SJCRH30 (cell line): ENCODE data around the gene WDR33. TPM values are rescaled to one million over a fixed set of nuclear protein-coding genes. Genes with fewer than 3 reads are reported as not detected.
A peak's percentile ranks its signal among the peaks of the same experiment; 100 is the strongest.

Source experiments
- DNase-seq, 2 experiments: peaks; one replicate each; pipeline ENCODE4 v3.0.0-alpha.2; 2015 to 2020
- H3K27ac ChIP-seq: fragments of 250-450 bp; sonication (Bioruptor Pico); 2 replicates; pipeline ENCODE4 v1.5.1; 2020; ENCODE audit warnings: mild to moderate bottlenecking, moderate library complexity
- H3K27me3 ChIP-seq: fragments of 250-450 bp; sonication (Bioruptor Pico); 2 replicates; pipeline ENCODE4 v1.5.1; 2020; ENCODE audit warnings: mild to moderate bottlenecking, moderate library complexity
- H3K36me3 ChIP-seq: fragments of 250-450 bp; sonication (Bioruptor Pico); 2 replicates; pipeline ENCODE4 v1.5.1; 2020; ENCODE audit warnings: mild to moderate bottlenecking, moderate library complexity
- H3K4me1 ChIP-seq: fragments of 250-450 bp; sonication (Bioruptor Pico); 2 replicates; pipeline ENCODE4 v1.5.1; 2020; ENCODE audit warnings: mild to moderate bottlenecking, moderate library complexity
- H3K4me3 ChIP-seq: fragments of 250-450 bp; sonication (Bioruptor Pico); 2 replicates; pipeline ENCODE4 v1.5.1; 2020; ENCODE audit warnings: mild to moderate bottlenecking, moderate library complexity
- H3K9me3 ChIP-seq: fragments of 250-450 bp; sonication (Bioruptor Pico); replicated peaks from 2 replicates; pipeline ENCODE4 v1.5.1; 2020; ENCODE audit warnings: mild to moderate bottlenecking, moderate library complexity
- total RNA-seq: library from RNA; depleted of rRNA; stranded (reverse); fragments of >200 nt; shearing (Covaris generic); gene quantifications from 2 replicates; pipeline ENCODE4 v1.2.3, GENCODE V29; 2014

The WDR33 gene
- total RNA-seq, 1 experiment from 2014 or later, result 56.1 TPM

- DNase-seq, result no peak
These were observed 106.2 kb downstream of the WDR33 start for GRCh38 chr2:127704641-127705390.

GRCh38 chr2:127703282-127703681 lies 107.7 kb downstream of the WDR33 start:
- peaks cover 14% of the 10 kb centered on the region for H3K36me3 ChIP-seq
- H3K27ac ChIP-seq, result no peak overlapping the region
- H3K27me3 ChIP-seq, result no peaks in the 10 kb centered on the region
- no peaks in the 10 kb centered on the region for H3K9me3 ChIP-seq
- no peaks in the 10 kb centered on the region for H3K4me1 ChIP-seq
- DNase-seq, result no peak
- H3K4me3 ChIP-seq, result no peak overlapping the region

More at GRCh38 chr2:127704641-127705390, 106.2 kb downstream of the WDR33 start:
- Histone ChIP-seq H3K4me1 (no peaks in the 10 kb centered on the region), H3K27me3 (no peaks in the 10 kb centered on the region), H3K4me3 (no peak overlapping the region), H3K36me3 (peaks cover 18% of the 10 kb centered on the region), H3K9me3 (no peaks in the 10 kb centered on the region), H3K27ac (no peak overlapping the region)

- no peak for DNase-seq
- Histone ChIP-seq H3K36me3 (peaks cover 13% of the 10 kb centered on the region), H3K4me3 (peak overlapping the region; percentile 67), H3K9me3 (no peaks in the 10 kb centered on the region), H3K4me1 (no peaks in the 10 kb centered on the region), H3K27me3 (no peaks in the 10 kb centered on the region), H3K27ac (peak overlapping the region; percentile 62; the same call in 1 of the 2 replicates)
These were observed 108.5 kb downstream of the WDR33 start for GRCh38 chr2:127702395-127703009.

- Histone ChIP-seq H3K9me3 (no peaks in the 10 kb centered on the region), H3K27ac (peak overlapping the region; percentile 62), H3K4me1 (no peaks in the 10 kb centered on the region), H3K27me3 (no peaks in the 10 kb centered on the region), H3K4me3 (peak overlapping the region; percentile 67), H3K36me3 (peaks cover 9% of the 10 kb centered on the region; the same call in 1 of the 2 replicates)
- DNase-seq, result peak; percentile 80 to 84
These were observed 109.1 kb downstream of the WDR33 start for GRCh38 chr2:127701651-127702394.

- no peaks in the 10 kb centered on the region for H3K4me1 ChIP-seq
- H3K36me3 ChIP-seq, result peaks cover 9% of the 10 kb centered on the region; the same call in 1 of the 2 replicates
- DNase-seq, result peak; percentile 92 to 93
- H3K4me3 ChIP-seq, result peak within 1 kb of the TSS; percentile 67
- H3K27me3 ChIP-seq, result no peaks in the 10 kb centered on the region
- no peaks in the 10 kb centered on the region for H3K9me3 ChIP-seq
- H3K27ac ChIP-seq, result peak within 1 kb of the TSS; percentile 62
These were observed 109.7 kb downstream of the WDR33 start, which contains the start of gene SFT2D3 for GRCh38 chr2:127701193-127701650. Gene SFT2D3 (plus strand): TSS chr2:127701497. CDS start chr2:127701529, 32 bp downstream.

GRCh38 chr2:127700527-127701192 lies 110.3 kb downstream of the WDR33 start:
- Histone ChIP-seq H3K27ac (peak overlapping the region; percentile 62), H3K4me3 (peak overlapping the region; percentile 67), H3K9me3 (no peaks in the 10 kb centered on the region), H3K4me1 (no peaks in the 10 kb centered on the region), H3K36me3 (peaks cover 9% of the 10 kb centered on the region; the same call in 1 of the 2 replicates), H3K27me3 (no peaks in the 10 kb centered on the region)
- DNase-seq, result no peak

GRCh38 chr2:127698553-127699355 lies 112.2 kb downstream of the WDR33 start:
- Histone ChIP-seq H3K4me3 (no peak overlapping the region), H3K27me3 (no peaks in the 10 kb centered on the region), H3K9me3 (no peaks in the 10 kb centered on the region), H3K36me3 (peaks cover 3% of the 10 kb centered on the region; the same call in 1 of the 2 replicates), H3K4me1 (no peaks in the 10 kb centered on the region), H3K27ac (no peak overlapping the region)
- DNase-seq, result no peak

GRCh38 chr2:127697482-127698180 lies 113.3 kb downstream of the WDR33 start:
- no peaks in the 10 kb centered on the region for H3K4me1 ChIP-seq

GRCh38 chr2:127695491-127696472 lies 115.2 kb downstream of the WDR33 start:
- no peak overlapping the region for H3K27ac ChIP-seq
- H3K36me3 ChIP-seq, result no peaks in the 10 kb centered on the region
- H3K4me1 ChIP-seq, result no peaks in the 10 kb centered on the region
- H3K4me3 ChIP-seq, result peak overlapping the region; percentile 34
- peak in 1 of 2 experiments; percentile 56 for DNase-seq
- peaks cover 6% of the 10 kb centered on the region; the same call in 1 of the 2 replicates for H3K9me3 ChIP-seq
- H3K27me3 ChIP-seq, result no peaks in the 10 kb centered on the region

More at GRCh38 chr2:127697482-127698180, 113.3 kb downstream of the WDR33 start:
- DNase-seq, result no peak
- Histone ChIP-seq H3K27me3 (no peaks in the 10 kb centered on the region), H3K27ac (no peak overlapping the region), H3K9me3 (no peaks in the 10 kb centered on the region), H3K4me3 (no peak overlapping the region), H3K36me3 (no peaks in the 10 kb centered on the region)

GRCh38 chr2:127694986-127695385 lies 116.0 kb downstream of the WDR33 start:
- DNase-seq, result no peak
- peaks cover 6% of the 10 kb centered on the region for H3K9me3 ChIP-seq
- H3K27me3 ChIP-seq, result no peaks in the 10 kb centered on the region
- H3K4me3 ChIP-seq, result no peak overlapping the region; the same call in 1 of the 2 replicates
- H3K4me1 ChIP-seq, result no peaks in the 10 kb centered on the region
- H3K36me3 ChIP-seq, result no peaks in the 10 kb centered on the region
- H3K27ac ChIP-seq, result no peak overlapping the region

- Histone ChIP-seq H3K4me3 (no peak overlapping the region), H3K27ac (no peak overlapping the region), H3K9me3 (peaks cover 6% of the 10 kb centered on the region), H3K4me1 (no peaks in the 10 kb centered on the region), H3K36me3 (no peaks in the 10 kb centered on the region), H3K27me3 (no peaks in the 10 kb centered on the region)
- no peak for DNase-seq
These were observed 120.3 kb downstream of the WDR33 start for GRCh38 chr2:127690696-127691095.

- H3K27ac ChIP-seq, result no peak overlapping the region
- DNase-seq, result no peak
- no peaks in the 10 kb centered on the region for H3K36me3 ChIP-seq
- H3K9me3 ChIP-seq, result peaks cover 6% of the 10 kb centered on the region
- no peak overlapping the region for H3K4me3 ChIP-seq
- no peaks in the 10 kb centered on the region for H3K27me3 ChIP-seq
- peaks cover 6% of the 10 kb centered on the region; the same call in 1 of the 2 replicates for H3K4me1 ChIP-seq
These were observed 122.6 kb downstream of the WDR33 start for GRCh38 chr2:127688405-127688804.
